Aorta (tissue), 5 donors: ENCODE data around the gene SIGLEC7. TPM values are rescaled to one million over a fixed set of nuclear protein-coding genes. Genes with fewer than 3 reads are reported as not detected.
A peak's percentile ranks its signal among the peaks of the same experiment; 100 is the strongest.

Experiments
- ATAC-seq: fragments of 200-7000 bp; cut with Tn5 transposase; one replicate; pipeline ENCODE4 v1.9.1; 2022; ENCODE audit warnings: moderate library complexity; ENCODE audit not compliant: low FRiP score
- DNase-seq, 2 donors: peaks; one replicate each; pipeline ENCODE4 v3.0.0-alpha.2; 2020
- H3K27ac ChIP-seq, 2 donors: one replicate each; pipeline ENCODE4 v1.5.1; 2013; ENCODE audit warnings: low read length in 2 of 2, mild to moderate bottlenecking in 2 of 2, moderate library complexity in 2 of 2, control low read depth in 1 of 2, inconsistent platforms in 1 of 2, low read depth in 1 of 2
- H3K27me3 ChIP-seq, 2 donors: one replicate each; pipeline ENCODE4 v1.6.1; 2013; ENCODE audit warnings: control low read depth in 1 of 2, low read length in 1 of 2, mild to moderate bottlenecking in 1 of 2, moderate library complexity in 1 of 2; ENCODE audit not compliant: insufficient read depth in 2 of 2, control insufficient read depth in 1 of 2
- H3K36me3 ChIP-seq, 2 donors: one replicate each; pipeline ENCODE4 v1.6.1; 2013; ENCODE audit warnings: control low read depth in 1 of 2, low read length in 1 of 2, mild to moderate bottlenecking in 1 of 2; ENCODE audit not compliant: insufficient read depth in 2 of 2, control insufficient read depth in 1 of 2
- H3K4me1 ChIP-seq, 2 donors: one replicate each; pipeline ENCODE4 v1.6.1; 2013; ENCODE audit warnings: low read length in 2 of 2, control low read depth in 1 of 2, mild to moderate bottlenecking in 1 of 2, moderate library complexity in 1 of 2; ENCODE audit not compliant: insufficient read depth in 2 of 2, control insufficient read depth in 1 of 2
- H3K4me3 ChIP-seq, 2 donors: one replicate each; pipeline ENCODE4 v1.5.1; 2013; ENCODE audit warnings: low read length in 2 of 2, control low read depth in 1 of 2, mild to moderate bottlenecking in 1 of 2
- H3K9me3 ChIP-seq: one replicate; pipeline ENCODE4 v1.6.1; 2013; ENCODE audit warnings: mild to moderate bottlenecking, low read length; ENCODE audit not compliant: control insufficient read depth
- WGBS, 2 donors: extraction: QIAGEN DNeasy Blood & Tissue Kit; methylation state at CpG; one replicate each; pipeline ENCODE4 v1.1.7; 2013; 5-methylcytosine and 5-hydroxymethylcytosine counted together
- intact Hi-C, 2 donors: fragments of 100-400 bp; cut with DNase I; formaldehyde crosslinking; loops; one replicate each; pipeline versions ENCODE4 v1.14.2 to v1.15.0; 2022
- polyA plus RNA-seq, 2 donors: library from polyadenylated mRNA; stranded (reverse); fragments of 200-250 nt; gene quantifications; one replicate each; pipeline ENCODE4 v1.2.3, GENCODE V29; 2013
- total RNA-seq, 2 donors: library from RNA; stranded (reverse); fragmentation: NEBNext Ultra II Directional; extraction: Animal tissue kit (Norgen Biotek cat#: 25700); gene quantifications; one replicate each; pipeline ENCODE4 v1.2.1, GENCODE V29; 2021
- donor health status: healthy with polysubstance abuse.
- donor health status: Bipolar disorder and iron deficiency.
- donor health status: DM: no; HTN: no; CAD: no.
- donor health status: DM: no; HTN: no; CAD: no.
- donor health status: DM: yes; HTN: yes; CAD: no.

SIGLEC7 gene
- total and polyA plus RNA-seq, 4 donors, result 0.97 to 4.5 (median 2.7) TPM

GRCh38 chr19:51195316-51195586 is 53.1 kb downstream of the SIGLEC7 start:
- Histone ChIP-seq H3K4me1 (no peaks in the 10 kb centered on the region), H3K27me3 (no peaks in the 10 kb centered on the region), H3K4me3 (no peak overlapping the region), H3K9me3 (no peaks in the 10 kb centered on the region), H3K36me3 (no peaks in the 10 kb centered on the region), H3K27ac (no peak overlapping the region)
- ATAC-seq (no peak), DNase-seq (peak in 1 of 2 donors; percentile 38)
- WGBS, 2 donors, result 83 to 91% methylated on average over 9 of the region's 9 CpGs
- intact Hi-C loops, result no loop called here

GRCh38 chr19:51195616-51196015 is 53.5 kb downstream of the SIGLEC7 start:
- Histone ChIP-seq H3K4me1 (no peaks in the 10 kb centered on the region), H3K27ac (no peak overlapping the region), H3K27me3 (no peaks in the 10 kb centered on the region), H3K36me3 (no peaks in the 10 kb centered on the region), H3K9me3 (no peaks in the 10 kb centered on the region), H3K4me3 (no peak overlapping the region)
- intact Hi-C loops, result no loop called here
- 88 to 91% methylated on average over 10 of the region's 10 CpGs for WGBS, 2 donors
- DNase-seq, result no peak
- no peak for ATAC-seq

- no peak for ATAC-seq
- intact Hi-C loops, result no loop called here
- WGBS, 2 donors, result 63 to 70% methylated on average over 5 of the region's 5 CpGs
These were observed 54.1 kb downstream of the SIGLEC7 start for GRCh38 chr19:51196181-51196580.

GRCh38 chr19:51198641-51199040 is 56.5 kb downstream of the SIGLEC7 start:
- no peaks in the 10 kb centered on the region for H3K36me3 ChIP-seq
- no peaks in the 10 kb centered on the region for H3K4me1 ChIP-seq
- no peak overlapping the region for H3K4me3 ChIP-seq
- ATAC-seq (no peak), DNase-seq (no peak)
- WGBS, 2 donors, result 55 to 76% methylated on average over 9 of the region's 9 CpGs
- intact Hi-C loops, result no loop called here
- no peak overlapping the region for H3K27ac ChIP-seq
- no peaks in the 10 kb centered on the region for H3K27me3 ChIP-seq
- no peaks in the 10 kb centered on the region for H3K9me3 ChIP-seq

More at GRCh38 chr19:51196181-51196580, 54.1 kb downstream of the SIGLEC7 start:
- Histone ChIP-seq H3K27me3 (no peaks in the 10 kb centered on the region), H3K4me3 (no peak overlapping the region), H3K4me1 (no peaks in the 10 kb centered on the region), H3K9me3 (no peaks in the 10 kb centered on the region), H3K27ac (no peak overlapping the region), H3K36me3 (no peaks in the 10 kb centered on the region)
- DNase-seq, result no peak

GRCh38 chr19:51200071-51200666 is 58.1 kb downstream of the SIGLEC7 start:
- Histone ChIP-seq H3K27me3 (no peaks in the 10 kb centered on the region), H3K4me1 (no peaks in the 10 kb centered on the region), H3K4me3 (no peak overlapping the region), H3K9me3 (no peaks in the 10 kb centered on the region), H3K36me3 (no peaks in the 10 kb centered on the region), H3K27ac (no peak overlapping the region)
- no peak for ATAC-seq
- intact Hi-C loops, result no loop called here
- DNase-seq, result no peak
- 62 to 63% methylated on average over 9 to 10 of the region's 10 CpGs for WGBS, 2 donors

- ATAC-seq (no peak), DNase-seq (no peak)
- intact Hi-C loops, result no loop called here
- Histone ChIP-seq H3K36me3 (no peaks in the 10 kb centered on the region), H3K27ac (no peak overlapping the region), H3K4me3 (no peak overlapping the region), H3K4me1 (no peaks in the 10 kb centered on the region), H3K27me3 (no peaks in the 10 kb centered on the region), H3K9me3 (no peaks in the 10 kb centered on the region)
- 57 to 61% methylated on average over 5 of the region's 5 CpGs for WGBS, 2 donors
These were observed 59.6 kb downstream of the SIGLEC7 start for GRCh38 chr19:51201712-51202111.

Other genes with a start within 250 kb of the SIGLEC7 start
- gene KLK4, start 230.9 kb upstream of the SIGLEC7 start, total RNA-seq, result not detected
- not detected for gene KLK4, start 230.9 kb upstream of the SIGLEC7 start, polyA plus RNA-seq
- gene KLK5, start 189.3 kb upstream of the SIGLEC7 start, total RNA-seq, result not detected
- gene KLK5, start 189.3 kb upstream of the SIGLEC7 start, polyA plus RNA-seq, result not detected
- not detected for gene KLK6, start 172.7 kb upstream of the SIGLEC7 start, total RNA-seq
- under 1 TPM in 1 of 2 donors, not detected in 1; 0.20 TPM for gene KLK6, start 172.7 kb upstream of the SIGLEC7 start, polyA plus RNA-seq
- gene KLK7, start 158.4 kb upstream of the SIGLEC7 start, total RNA-seq, result not detected
- gene KLK7, start 158.4 kb upstream of the SIGLEC7 start, polyA plus RNA-seq, result not detected
- not detected for gene KLK8, start 140.7 kb upstream of the SIGLEC7 start, total RNA-seq
- not detected for gene KLK8, start 140.7 kb upstream of the SIGLEC7 start, polyA plus RNA-seq
- not detected for gene KLK10, start 122.6 kb upstream of the SIGLEC7 start, total RNA-seq
- gene KLK10, start 122.6 kb upstream of the SIGLEC7 start, polyA plus RNA-seq, result under 1 TPM in 1 of 2 donors, not detected in 1; 0.08 TPM
- gene KLK11, start 115.7 kb upstream of the SIGLEC7 start, total RNA-seq, result not detected
- gene KLK11, start 115.7 kb upstream of the SIGLEC7 start, polyA plus RNA-seq, result under 1 TPM; 0.25 to 0.43 TPM
- gene KLK12, start 107.3 kb upstream of the SIGLEC7 start, total RNA-seq, result not detected
- not detected for gene KLK12, start 107.3 kb upstream of the SIGLEC7 start, polyA plus RNA-seq
- not detected for gene KLK13, start 77.2 kb upstream of the SIGLEC7 start, total RNA-seq
- under 1 TPM in 1 of 2 donors, not detected in 1; 0.36 TPM for gene KLK13, start 77.2 kb upstream of the SIGLEC7 start, polyA plus RNA-seq
- under 1 TPM; 0.57 to 0.71 TPM for gene KLK14, start 59.4 kb upstream of the SIGLEC7 start, total RNA-seq
- under 1 TPM in 1 of 2 donors, not detected in 1; 0.10 TPM for gene KLK14, start 59.4 kb upstream of the SIGLEC7 start, polyA plus RNA-seq
- gene CTU1, start 33.9 kb upstream of the SIGLEC7 start, total RNA-seq, result 1 to 10 TPM; 4.1 to 5.4 TPM
- 1 to 10 TPM; 1.1 to 2.6 TPM for gene CTU1, start 33.9 kb upstream of the SIGLEC7 start, polyA plus RNA-seq
- gene SIGLEC9, start 17.4 kb upstream of the SIGLEC7 start, total RNA-seq, result 10 to 100 TPM; 10.4 to 11.5 TPM
- gene SIGLEC9, start 17.4 kb upstream of the SIGLEC7 start, polyA plus RNA-seq, result 1 to 10 TPM; 1.1 to 6.3 TPM
- gene CD33, start 82.8 kb downstream of the SIGLEC7 start, total RNA-seq, result 10 to 100 TPM in 1 of 2 donors, 1 to 10 TPM in 1; 7.7 to 15.0 TPM
- 1 to 10 TPM; 1.4 to 7.9 TPM for gene CD33, start 82.8 kb downstream of the SIGLEC7 start, polyA plus RNA-seq
- gene SIGLECL1, start 108.8 kb downstream of the SIGLEC7 start, total RNA-seq, result not detected
- gene SIGLECL1, start 108.8 kb downstream of the SIGLEC7 start, polyA plus RNA-seq, result not detected
- gene IGLON5, start 169.3 kb downstream of the SIGLEC7 start, total RNA-seq, result under 1 TPM; 0.24 to 0.26 TPM
- under 1 TPM in 1 of 2 donors, not detected in 1; 0.13 TPM for gene IGLON5, start 169.3 kb downstream of the SIGLEC7 start, polyA plus RNA-seq
- 1 to 10 TPM; 1.7 to 2.0 TPM for gene VSIG10L, start 199.8 kb downstream of the SIGLEC7 start, total RNA-seq
- gene VSIG10L, start 199.8 kb downstream of the SIGLEC7 start, polyA plus RNA-seq, result 1 to 10 TPM in 1 of 2 donors, under 1 TPM in 1; 0.25 to 7.2 TPM
- 10 to 100 TPM; 41.5 to 47.9 TPM for gene ETFB, start 224.1 kb downstream of the SIGLEC7 start, total RNA-seq
- gene ETFB, start 224.1 kb downstream of the SIGLEC7 start, polyA plus RNA-seq, result 100 to 1,000 TPM in 1 of 2 donors, 10 to 100 TPM in 1; 98.8 to 110 TPM
- gene CLDND2, start 226.7 kb downstream of the SIGLEC7 start, total RNA-seq, result under 1 TPM in 1 of 2 donors, not detected in 1; 0.87 TPM
- gene CLDND2, start 226.7 kb downstream of the SIGLEC7 start, polyA plus RNA-seq, result 1 to 10 TPM; 2.0 to 3.5 TPM
- gene NKG7, start 230.4 kb downstream of the SIGLEC7 start, total RNA-seq, result 1 to 10 TPM; 3.3 to 6.7 TPM
- gene NKG7, start 230.4 kb downstream of the SIGLEC7 start, polyA plus RNA-seq, result under 1 TPM; 0.38 to 0.59 TPM
- gene LIM2, start 245.7 kb downstream of the SIGLEC7 start, total RNA-seq, result not detected
- gene LIM2, start 245.7 kb downstream of the SIGLEC7 start, polyA plus RNA-seq, result not detected
- gene C19orf84, start 248.3 kb downstream of the SIGLEC7 start, total RNA-seq, result not detected
- not detected for gene C19orf84, start 248.3 kb downstream of the SIGLEC7 start, polyA plus RNA-seq